NCI-H345 (cell line): ENCODE measurements around the gene MCMBP.
A peak's percentile ranks its signal among the peaks of the same experiment; 100 is the strongest.
"Not testable (repeated sequence)": the region's sequence is repeated elsewhere in the genome, so short reads cannot be mapped to it uniquely, and the experiment has no call there.

ENCODE experiments used
- DNase-seq: peaks from one replicate; lab custom pipeline; 2025; lab: John Stamatoyannopoulos, UW

MCMBP gene

DNA sequence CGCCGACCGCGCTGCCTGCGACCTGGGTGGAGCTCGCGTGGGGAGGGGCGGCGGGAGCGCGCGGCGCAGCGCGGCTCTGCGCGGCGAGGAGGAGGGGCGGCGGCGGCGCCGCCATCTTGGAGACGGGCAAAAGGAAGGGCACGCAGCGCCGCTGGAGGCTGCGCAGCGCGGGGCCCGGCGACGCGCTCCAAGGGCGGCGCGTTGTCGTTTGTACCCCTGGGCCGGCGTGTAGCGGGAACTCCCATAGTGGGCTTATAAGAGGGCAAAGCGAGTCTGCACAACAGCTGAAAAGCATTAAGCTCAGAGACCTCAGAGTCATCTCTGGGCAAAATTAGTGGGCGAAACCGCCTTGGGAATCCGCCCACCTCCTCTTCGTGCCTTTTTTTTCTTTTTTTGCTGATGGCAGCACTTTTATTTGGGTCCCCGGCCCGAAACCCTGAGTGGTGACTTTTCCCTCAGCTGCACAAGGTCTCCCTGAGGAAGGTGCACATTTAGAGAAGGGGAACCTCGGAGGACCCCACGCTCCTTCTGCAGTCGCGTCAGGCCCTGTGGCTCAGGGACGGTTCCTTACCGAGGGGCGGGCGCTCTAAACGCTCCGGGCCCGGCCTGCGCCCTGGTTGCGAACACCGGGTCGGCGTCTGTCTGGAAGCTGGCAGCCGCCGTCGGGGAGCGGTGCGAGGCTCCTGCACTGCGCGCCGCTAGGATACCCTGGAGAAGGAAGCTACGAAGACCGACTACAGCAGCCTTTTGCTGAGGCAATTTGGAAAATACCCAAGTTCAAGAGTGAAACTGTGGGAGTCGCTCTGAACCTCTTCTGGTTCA is 428 bp upstream of the MCMBP start:
- DNase-seq, result peak; percentile 87

DNA sequence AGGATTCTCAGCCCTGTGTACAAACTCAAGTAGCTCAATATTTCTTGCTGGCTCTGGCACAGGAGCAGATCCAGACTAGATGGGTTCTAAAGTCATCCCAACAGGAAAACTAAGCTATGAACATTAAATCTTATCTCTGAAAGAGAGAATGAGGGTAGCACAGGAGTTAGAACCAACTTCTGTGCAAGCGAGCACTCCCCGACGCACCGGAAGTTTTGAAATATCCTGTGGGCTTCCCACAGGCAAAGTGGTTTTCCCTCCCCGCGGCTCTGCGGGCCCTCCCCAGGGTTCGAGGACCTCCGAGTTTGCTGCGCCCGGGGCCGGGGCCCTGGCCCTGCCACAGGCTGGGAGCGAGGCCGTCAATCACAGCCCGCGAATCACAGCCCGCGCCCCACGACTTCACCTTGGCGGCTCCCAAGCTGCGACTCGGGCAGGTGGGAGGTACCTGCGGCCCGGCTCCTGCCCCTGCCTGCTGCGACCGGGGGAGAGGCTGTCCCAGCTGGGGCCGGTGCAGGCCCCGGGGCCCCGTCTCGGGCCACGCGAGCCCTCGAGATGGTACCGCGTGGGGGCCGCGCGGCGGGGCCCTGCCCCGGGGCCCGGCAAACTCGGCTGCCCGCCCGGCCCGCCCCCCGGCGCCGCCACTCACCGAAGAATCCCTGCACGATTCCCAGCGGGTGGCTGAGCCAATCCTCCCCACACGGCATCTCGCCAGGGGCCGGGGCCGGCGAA is 598 bp downstream of the MCMBP start:
- peak; percentile 48 for DNase-seq

DNA sequence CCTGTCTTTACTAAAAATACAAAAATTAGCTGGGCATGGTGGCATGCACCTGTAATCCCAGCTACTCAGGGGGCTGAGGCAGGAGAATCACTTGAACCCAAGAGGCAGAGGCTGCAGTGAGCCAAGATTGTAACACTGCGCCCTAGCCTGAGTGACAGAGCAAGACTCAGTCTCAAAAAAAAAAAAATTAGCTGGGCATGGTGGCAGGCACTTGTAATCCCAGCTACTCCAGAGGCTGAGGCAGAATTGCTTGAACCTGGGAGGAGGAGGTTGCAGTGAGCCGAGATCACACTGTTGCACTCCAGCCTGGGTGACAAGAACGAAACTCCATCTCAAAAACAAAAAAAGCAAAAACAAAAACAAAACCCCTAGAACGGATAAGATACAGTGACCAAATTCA is 3.2 kb downstream of the MCMBP start:
- not testable (repeated sequence) for DNase-seq

DNA sequence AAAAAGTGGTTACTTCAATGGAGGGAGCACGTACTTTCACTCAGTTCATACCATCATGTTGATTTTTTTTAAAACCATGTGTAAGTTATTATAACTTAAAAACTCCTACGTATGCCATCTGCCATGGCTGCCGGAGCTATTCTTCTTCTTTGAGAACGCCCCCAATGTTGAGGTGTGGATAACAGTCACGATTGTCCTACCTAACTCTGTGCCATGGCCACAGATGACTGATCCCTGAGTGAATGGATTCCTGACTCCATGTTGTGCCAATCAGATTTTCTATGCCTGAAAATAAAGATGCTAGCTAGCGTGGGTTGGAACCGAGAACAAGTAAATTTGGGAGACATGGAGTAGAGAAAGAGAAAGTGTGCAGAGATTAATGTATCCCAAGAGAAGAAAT is 5.3 kb downstream of the MCMBP start:
- no peak for DNase-seq

DNA sequence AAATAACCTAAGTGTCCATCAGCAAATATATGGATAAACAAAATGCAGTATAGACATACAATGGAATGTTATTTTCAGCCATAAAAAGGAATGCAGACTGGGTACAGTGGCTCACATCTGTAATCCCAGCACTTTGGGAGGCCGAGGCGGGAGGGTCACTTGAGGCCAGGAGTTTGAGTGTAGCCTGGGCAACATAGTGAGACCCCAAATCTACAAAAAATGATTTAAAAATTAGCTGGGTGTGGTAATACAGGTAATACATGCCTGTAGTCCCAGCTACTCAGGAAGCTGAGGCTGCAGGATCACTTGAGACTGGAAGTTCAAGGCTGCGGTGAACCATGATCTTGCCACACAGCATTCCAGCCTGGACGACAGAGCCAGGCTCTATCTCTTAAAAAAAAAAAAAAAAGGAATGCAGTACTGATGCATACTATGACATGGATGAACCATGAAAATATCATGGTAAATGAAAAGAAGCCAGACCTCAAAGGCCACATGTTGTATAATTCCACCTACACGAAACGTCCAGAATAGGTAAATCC is 6.9 kb downstream of the MCMBP start:
- DNase-seq, result no peak

DNA sequence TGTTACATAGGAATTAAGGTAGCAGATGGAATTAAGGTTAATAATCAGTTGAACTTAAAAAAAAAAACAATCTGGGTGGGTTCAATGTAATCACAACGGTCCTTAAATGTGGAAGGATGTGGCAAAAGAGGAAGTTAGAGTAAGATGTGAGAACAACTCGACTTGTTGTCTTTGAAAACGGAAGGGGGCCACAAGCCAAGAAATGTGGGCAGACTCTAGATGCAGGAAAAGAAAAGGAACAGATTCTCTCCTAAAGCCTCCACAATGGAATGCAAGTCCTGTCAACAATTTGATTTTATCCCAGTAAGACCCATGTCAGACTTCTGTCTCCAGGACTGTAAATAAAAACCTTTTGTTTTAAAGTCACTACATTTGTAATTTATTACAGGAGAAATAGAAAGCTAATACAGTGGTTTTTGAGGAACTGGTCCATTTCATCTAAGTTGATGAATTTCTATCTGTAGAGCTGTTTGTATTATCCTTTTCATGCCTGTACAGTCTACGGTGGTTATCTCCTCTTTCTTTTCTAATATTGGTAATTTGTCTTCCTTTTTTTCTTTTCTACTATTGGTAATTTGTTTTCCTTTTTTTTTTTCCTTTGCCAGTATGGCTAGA is 8.6 kb downstream of the MCMBP start:
- no peak for DNase-seq

DNA sequence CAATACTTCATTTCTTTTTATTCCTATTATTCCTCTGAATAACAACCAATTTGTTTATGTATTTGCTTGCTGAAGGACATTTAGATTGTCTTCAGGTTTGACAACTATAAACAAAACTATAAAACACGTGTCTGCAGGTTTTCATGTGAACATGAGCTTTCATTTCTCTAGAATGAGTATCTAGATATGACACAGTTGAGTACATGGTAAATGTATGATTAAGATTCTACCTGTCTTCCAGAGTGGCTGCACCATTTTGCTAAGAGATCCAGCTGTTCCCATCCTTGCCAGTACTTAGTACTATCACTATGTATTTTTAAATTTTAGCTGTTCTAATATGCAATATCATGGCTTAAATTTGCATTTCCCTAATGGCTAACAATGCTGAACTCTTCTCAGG is 10.1 kb downstream of the MCMBP start:
- no peak for DNase-seq

DNA sequence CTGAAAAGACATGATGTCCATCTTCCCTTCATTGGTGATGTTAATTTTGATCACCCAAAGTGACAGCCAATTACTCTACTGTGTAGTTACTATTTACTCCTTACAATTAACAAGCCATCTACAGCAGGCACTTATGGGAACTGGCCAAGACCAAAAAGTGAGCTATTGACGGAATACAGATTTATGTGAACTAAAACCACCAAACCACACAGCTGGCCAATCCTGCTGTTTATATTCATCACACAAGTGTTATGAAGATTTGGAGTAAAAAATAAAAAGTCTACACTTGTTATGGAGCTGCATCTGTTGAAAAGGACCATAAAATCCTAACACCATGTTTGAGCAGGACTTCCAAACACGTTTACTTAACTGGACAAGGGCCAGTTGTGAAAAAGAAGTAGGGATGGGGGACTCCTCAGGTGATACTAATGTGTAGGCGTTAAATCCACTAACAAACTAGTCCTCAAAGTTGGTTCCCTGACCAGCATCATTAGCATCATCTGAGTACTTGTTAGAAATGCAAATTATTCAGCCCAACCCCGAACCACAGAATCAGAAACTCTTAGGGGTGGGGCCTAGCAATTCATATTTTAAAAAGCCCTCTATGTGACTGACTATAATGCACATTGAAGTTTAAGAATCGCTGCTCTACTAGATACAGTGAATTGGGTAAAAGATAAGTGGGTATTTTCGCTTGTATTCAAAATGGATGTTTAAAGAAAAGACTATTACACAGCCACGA is 11.6 kb downstream of the MCMBP start:
- no peak for DNase-seq

DNA sequence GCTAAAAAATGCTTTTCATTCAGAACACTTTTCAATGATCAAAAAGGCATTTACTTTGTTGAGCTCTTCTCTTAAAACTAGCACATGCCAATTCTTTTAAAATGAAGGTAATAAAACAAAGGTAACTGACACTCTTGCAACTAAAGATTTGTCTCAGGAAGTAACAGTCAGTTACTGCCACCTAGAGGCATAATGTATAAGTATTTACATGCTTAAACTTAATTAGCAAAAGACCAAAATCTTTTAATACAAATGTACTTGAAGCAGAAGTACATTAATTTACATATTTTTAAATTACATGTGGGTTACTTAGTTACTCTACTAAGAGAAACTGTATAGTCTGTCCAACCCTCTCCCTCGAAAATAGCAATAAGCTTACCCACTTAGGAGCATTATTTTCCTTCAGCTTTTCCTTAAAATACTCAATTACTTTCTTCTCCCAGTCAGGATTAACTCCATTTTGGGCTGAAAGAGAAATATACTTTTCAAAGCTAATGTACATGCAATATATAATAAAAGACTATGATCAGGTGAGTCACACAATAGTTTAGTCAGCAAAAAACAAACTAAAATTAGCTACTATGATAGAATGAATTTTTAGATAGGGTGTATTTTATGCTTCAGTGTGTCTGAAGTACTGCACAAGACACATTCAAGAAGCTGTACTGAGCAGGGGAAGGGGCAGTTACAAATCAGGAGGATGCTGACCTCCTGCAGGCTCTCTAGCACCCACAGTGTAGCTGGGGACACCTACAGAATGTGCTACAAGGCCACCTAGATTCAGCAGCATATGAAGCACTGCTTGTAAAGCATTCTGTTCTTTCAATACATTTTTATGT is 13.0 kb downstream of the MCMBP start:
- DNase-seq, result peak; percentile 2

DNA sequence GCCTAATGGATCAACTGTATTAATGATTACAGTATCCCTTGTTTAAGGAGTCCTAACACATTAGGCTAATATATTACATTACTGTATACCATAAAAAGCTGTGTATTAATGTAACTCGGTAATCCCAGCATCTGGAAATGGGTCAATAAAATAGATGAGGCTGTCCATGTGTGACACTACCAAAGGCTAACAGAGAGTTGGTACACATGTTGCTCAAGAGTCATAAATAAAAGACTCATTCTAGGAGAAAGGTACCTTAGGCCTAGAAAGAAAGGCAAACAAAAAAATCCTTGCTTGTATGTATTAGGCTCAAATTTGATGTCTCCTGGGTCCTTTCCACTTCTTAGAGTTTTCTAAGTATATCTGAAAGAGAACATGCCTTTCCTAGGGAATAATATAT is 14.6 kb downstream of the MCMBP start:
- no peak for DNase-seq

DNA sequence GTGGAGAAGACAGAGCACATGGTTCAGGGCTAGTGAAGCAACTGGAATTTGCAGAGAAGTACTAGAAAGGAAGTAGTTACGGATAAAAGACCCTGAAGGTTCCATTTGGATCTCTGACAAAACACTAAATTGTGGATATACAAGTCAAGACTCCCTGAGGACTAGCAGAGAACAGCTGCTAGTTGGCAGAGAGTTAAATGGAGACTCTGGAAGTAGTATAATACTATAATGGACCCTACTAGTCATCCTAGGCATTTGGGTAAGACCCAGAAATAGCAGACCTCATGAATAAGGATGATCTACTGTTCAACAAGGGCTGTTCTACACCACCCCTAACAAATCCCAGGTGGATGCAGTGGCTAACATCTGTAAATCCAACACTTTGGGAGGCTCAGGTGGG is 19.1 kb downstream of the MCMBP start:
- no peak for DNase-seq

DNA sequence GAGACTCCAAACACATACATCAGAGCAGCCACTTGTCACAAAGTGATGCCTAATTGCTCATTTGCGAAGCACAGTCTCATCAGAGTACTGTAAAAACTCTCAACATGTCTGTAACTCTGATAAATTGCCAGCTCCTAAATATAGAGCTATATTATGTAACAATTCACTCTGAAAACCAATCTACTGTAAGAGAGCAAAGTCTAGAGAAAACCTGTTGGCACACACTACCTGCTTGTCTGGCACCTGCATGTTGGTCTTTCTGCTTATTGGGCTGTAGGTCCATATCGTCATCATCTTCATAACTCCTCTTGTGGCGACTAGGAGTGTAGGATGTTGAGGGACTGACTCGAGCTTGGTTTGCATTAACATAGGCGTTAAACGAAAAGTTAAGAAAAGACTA is 19.8 kb downstream of the MCMBP start:
- no peak for DNase-seq

DNA sequence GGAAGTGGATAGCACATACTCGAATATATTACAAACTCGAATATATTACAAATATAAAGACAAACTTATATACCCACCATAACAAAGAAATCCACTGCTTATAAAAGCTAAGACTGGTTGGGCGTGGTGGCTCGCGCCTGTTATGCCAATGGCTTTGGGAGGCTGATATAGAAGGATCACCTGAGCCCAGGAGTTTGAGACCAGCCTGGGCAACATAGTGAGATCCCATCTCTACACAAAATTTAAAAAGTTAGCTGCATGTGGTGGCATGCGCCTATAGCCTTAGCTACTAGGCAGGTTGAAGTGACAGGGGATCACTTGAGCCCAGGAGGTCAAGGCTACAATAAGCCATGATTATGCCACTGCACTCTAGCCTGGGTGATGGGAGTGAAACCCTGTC is 20.4 kb downstream of the MCMBP start:
- no peak for DNase-seq

DNA sequence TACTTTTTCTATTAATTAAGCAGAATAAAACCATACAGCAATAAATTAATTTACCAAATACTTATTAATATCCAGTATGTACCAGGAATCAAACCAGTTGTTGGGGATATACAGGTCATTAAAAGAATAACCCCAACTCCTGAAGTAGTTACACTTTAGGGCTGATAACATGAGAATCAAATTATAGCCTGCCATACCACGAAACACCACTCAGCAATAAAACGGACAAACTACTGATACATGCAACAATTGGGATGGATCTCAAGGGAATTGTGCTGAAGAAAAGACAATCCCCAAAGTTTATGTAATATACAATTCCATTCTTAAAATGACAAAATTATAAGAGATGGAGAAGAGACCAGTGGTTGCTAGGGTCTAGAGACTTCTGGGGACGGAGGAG is 22.7 kb downstream of the MCMBP start:
- no peak for DNase-seq

DNA sequence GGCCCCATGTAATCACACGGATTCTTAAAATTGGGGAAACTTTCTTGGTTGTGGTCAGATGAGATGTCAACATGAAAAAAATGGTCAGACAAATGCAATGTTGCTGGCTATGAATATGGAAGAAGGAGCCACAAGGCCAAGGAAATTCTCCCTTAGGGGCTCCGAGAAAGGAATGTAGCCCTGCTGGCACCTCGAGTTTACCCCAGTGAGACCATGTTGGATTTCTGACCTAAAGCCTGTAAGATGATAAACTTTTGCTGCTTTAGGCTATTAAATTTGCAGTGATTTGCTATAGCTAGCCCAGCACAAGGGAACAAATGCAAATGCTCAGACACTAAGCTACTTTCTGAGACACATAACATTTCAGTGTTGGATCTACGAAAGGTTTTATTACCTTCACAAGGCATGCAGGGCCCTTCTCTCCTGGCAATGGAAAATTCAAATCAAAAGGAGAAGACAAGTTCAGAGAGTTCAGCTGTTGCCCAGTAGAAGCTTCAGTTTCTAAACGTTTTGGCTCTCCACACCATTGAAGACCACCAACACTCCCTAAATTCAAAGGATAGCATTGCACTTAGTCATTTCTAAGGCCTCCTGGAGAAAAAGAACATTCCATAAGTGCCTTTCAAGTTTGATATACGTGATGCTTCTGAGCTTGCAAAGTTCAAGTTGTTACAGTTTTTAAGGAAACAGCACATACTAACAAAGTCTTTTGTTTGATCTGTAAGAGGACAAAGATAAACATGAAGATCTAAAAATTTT is 23.4 kb downstream of the MCMBP start:
- DNase-seq, result no peak

DNA sequence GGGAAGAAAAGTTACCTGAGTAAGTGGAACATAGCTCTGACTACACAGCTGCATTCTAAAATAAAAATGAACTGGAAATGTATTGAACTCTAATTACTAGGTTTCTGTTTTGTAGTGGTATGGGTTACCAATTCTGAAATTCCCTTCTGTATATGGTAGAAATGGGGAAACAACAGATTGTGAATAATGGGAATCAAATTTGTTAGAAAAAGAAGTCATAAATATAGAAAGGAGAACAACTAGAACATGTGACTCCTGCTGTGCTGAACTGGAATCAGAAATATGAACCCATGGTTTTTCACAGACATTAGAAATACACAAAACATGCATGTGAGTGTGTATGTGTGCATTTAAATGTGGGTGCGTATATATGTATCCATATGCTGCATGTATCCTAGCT is 27.0 kb downstream of the MCMBP start:
- DNase-seq, result no peak

DNA sequence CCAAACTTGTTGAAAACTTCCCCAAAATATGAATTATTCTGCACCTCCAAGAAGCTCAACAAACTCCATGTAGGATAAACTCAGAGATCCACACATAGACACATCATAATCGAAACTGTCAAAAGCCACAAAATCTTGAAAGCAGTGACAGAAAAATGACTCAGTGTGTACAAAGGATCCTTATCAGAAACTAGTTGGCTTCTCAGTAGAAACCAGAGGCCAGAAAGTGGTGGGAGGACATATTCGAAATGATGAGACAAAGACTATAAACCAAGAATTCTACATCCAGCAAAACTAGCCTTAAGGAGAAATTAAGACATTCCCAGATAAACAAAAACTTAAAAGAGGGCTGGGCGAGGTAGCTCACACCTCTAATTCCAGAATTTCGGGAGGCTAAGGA is 38.5 kb downstream of the MCMBP start:
- no peak for DNase-seq

DNA sequence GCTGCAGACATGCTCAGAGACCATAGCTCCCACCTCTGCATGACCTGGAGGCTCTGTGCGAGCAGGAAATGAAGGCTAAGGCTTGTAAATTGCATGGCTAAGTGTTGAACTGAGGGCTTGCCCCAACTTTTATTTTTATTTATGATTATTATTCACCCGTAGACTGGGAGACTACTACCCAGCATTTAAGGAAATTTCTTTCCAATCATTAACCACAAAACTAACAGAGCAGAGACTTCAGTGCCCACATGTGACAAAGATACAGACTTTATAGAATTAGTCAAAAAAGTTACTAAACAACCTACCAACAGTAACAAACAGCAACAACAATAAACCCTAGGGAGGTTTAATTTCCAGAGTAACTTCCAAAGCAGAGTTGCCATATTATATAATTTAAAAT is 39.7 kb downstream of the MCMBP start:
- no peak for DNase-seq

DNA sequence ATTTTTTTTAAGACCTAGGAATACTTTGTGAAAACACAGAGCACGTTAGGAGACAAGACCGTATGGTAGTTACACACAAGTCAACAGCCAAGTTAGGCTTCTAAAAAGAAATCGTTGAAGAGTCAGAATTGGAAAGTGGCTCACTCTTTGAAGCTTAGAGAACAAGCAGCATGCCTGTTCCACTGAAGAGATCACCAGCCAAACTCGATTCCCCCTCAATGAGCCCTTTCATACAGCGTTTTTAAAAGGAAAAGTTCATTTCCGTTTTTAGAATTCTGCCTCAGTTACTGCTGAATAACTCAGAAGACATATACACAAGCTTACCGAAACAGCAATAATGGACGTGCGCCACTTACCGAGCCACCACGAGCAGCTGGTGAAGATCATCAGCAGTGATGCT is 41.0 kb downstream of the MCMBP start:
- DNase-seq, result no peak

DNA sequence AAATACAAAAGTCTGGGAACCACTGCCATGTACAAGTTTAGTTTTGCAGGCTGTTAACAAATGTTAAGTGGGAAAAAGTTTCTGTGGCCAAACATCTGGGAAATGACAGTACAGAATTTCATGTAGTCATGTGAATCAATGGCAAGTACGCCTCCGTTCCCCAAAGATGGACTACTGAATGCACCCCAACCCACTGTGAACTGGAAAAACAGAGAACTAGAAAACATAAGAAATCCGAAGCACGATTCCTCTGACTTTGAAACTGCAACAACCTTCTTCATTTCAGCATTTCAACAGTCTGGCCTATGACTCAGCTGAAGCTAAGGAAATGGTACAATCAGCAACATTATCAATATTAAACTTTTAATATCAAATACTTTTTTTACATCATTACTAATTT is 41.8 kb downstream of the MCMBP start:
- no peak for DNase-seq

DNA sequence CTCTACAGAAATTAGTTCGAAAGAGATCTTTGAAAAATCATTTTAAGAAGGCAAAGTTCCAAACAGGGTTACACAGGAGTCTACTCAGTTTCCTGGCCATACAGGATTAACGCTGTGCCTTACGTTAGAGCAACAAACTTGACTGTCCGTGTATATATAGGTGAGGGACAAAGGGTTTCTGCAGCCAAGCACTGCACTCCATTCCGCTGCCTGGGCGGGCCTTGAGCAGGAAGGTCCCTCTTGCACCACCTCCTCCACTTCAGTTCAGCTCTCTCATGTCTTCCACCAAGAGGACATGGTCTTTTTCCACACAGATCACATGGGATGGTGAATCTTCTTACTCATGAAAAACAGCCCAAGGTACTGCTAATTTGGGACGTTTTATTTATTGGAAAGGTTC is 43.2 kb downstream of the MCMBP start:
- DNase-seq, result no peak
